Nucleus accumbens (tissue), 56 donors: ENCODE data around the gene ORAI3.
A peak's percentile ranks its signal among the peaks of the same experiment; 100 is the strongest.

Experiments used
- DNase-seq, 56 donors: peaks; one replicate each; lab custom pipeline; 2025; lab: John Stamatoyannopoulos, UW

ORAI3 gene

GRCh38 chr16:30964574-30965226 is 15.8 kb downstream of the ORAI3 start:
- DNase-seq = no peak

- DNase-seq = no peak
These were observed 16.6 kb downstream of the ORAI3 start for GRCh38 chr16:30965436-30965835.

- DNase-seq = no peak
These were observed 17.3 kb downstream of the ORAI3 start for GRCh38 chr16:30966033-30966619.

- DNase-seq = no peak
These were observed 18.9 kb downstream of the ORAI3 start for GRCh38 chr16:30967795-30968194.

GRCh38 chr16:30969246-30969842 is 20.5 kb downstream of the ORAI3 start:
- no peak for DNase-seq

- DNase-seq = no peak
These were observed 22.4 kb downstream of the ORAI3 start for GRCh38 chr16:30971298-30971697.

GRCh38 chr16:30972872-30973271 is 24.0 kb downstream of the ORAI3 start:
- no peak for DNase-seq

GRCh38 chr16:30974348-30974747 is 25.5 kb downstream of the ORAI3 start:
- DNase-seq = no peak

GRCh38 chr16:30976486-30976885 is 27.6 kb downstream of the ORAI3 start:
- no peak for DNase-seq

- DNase-seq = no peak
These were observed 28.6 kb downstream of the ORAI3 start for GRCh38 chr16:30977502-30977901.

- DNase-seq = no peak
These were observed 30.5 kb downstream of the ORAI3 start for GRCh38 chr16:30979170-30980022.

- no peak for DNase-seq
These were observed 31.1 kb downstream of the ORAI3 start for GRCh38 chr16:30980023-30980371.

GRCh38 chr16:30980434-30980833 is 31.6 kb downstream of the ORAI3 start:
- no peak for DNase-seq

GRCh38 chr16:30980959-30981358 is 32.1 kb downstream of the ORAI3 start:
- no peak for DNase-seq

GRCh38 chr16:30982548-30983288 is 33.9 kb downstream of the ORAI3 start:
- no peak for DNase-seq

GRCh38 chr16:30983289-30983889 is 34.5 kb downstream of the ORAI3 start:
- DNase-seq = no peak

- DNase-seq = no peak
These were observed 35.2 kb downstream of the ORAI3 start for GRCh38 chr16:30983898-30984610.

- peak in 53 of 56 donors; percentile 14 to 90 (median 61) for DNase-seq
These were observed 36.0 kb downstream of the ORAI3 start, which contains the start of gene HSD3B7 for GRCh38 chr16:30984669-30985400. Gene HSD3B7 (plus strand): TSS chr16:30985207. CDS start chr16:30985659, 452 bp downstream.
